ENCODE results near the gene MRPL12.

Gene MRPL12

GRCh38 chr17:81710514-81711308, 7.5 kb downstream of the MRPL12 start:
- Histone ChIP-seq H4K8ac (ENCODE audit: low read depth, low read length) (no peak overlapping the region), H3K23ac (ENCODE audit: low read length) (peak overlapping the region; percentile 80), H3K9ac (ENCODE audit: low read length) (peak overlapping the region; percentile 47), H3K18ac (ENCODE audit: low read length) (no peak overlapping the region), H3K79me1 (ENCODE audit: low read length) (peaks cover 3% of the 10 kb centered on the region), H3K4me1 (ENCODE audit: control insufficient read depth, low read depth, low read length) (peaks cover 6% of the 10 kb centered on the region), H4K5ac (ENCODE audit: low read length) (no peak overlapping the region), H3K4me3 (ENCODE audit: low read length) (no peak overlapping the region), H2AK5ac (ENCODE audit: low read length) (no peak overlapping the region), H3K79me2 (ENCODE audit: control insufficient read depth, insufficient read depth, low read length) (no peaks in the 10 kb centered on the region), H3K27me3 (ENCODE audit: insufficient read depth, low read length, poor library complexity) (no peaks in the 10 kb centered on the region), H3K36me3 (ENCODE audit: control insufficient read depth, insufficient read depth, low read length) (no peaks in the 10 kb centered on the region), H2BK120ac (ENCODE audit: low read depth, low read length) (no peak overlapping the region), H3K4ac (ENCODE audit: low read depth, low read length) (no peak overlapping the region), H3K27ac (ENCODE audit: low read depth, low read length) (no peak overlapping the region), H2BK15ac (replicated peaks; ENCODE audit: low read depth) (no peak overlapping the region), H2BK5ac (ENCODE audit: low read length) (no peak overlapping the region), H3K4me2 (ENCODE audit: low read length) (peak overlapping the region; percentile 2), H3K56ac (ENCODE audit: low read length) (peak overlapping the region; percentile 75)
- peak; percentile 51 for DNase-seq
- WGBS (ENCODE audit: extremely low coverage, insufficient coverage, low lambda C conversion rate): no CpG with 5 or more reads among the region's 29 CpGs

- no CpG with 5 or more reads among the region's 89 CpGs for whole genome bisulfite sequencing (ENCODE audit: extremely low coverage, insufficient coverage, low lambda C conversion rate)
These were observed 8.8 kb downstream of the MRPL12 start, which contains the start of gene SLC25A10 for GRCh38 chr17:81711814-81712467. TSS of gene SLC25A10 (plus strand) at chr17:81712284. CDS start at chr17:81712427, 143 bp downstream.

GRCh38 chr17:81712468-81713003, 9.4 kb downstream of the MRPL12 start:
- DNase-seq: peak; percentile 48
- peak overlapping the region; percentile 85 for H3K9ac ChIP-seq (ENCODE audit: low read length)
- no CpG with 5 or more reads among the region's 41 CpGs for WGBS (ENCODE audit: extremely low coverage, insufficient coverage, low lambda C conversion rate)
- no peak overlapping the region for H4K8ac ChIP-seq (ENCODE audit: low read depth, low read length)
- no peaks in the 10 kb centered on the region for H3K27me3 ChIP-seq (ENCODE audit: insufficient read depth, low read length, poor library complexity)
- H3K79me1 ChIP-seq (ENCODE audit: low read length): peaks cover 3% of the 10 kb centered on the region
- H3K18ac ChIP-seq (ENCODE audit: low read length): no peak overlapping the region
- H3K4ac ChIP-seq (ENCODE audit: low read depth, low read length): peak overlapping the region; percentile 71
- H3K23ac ChIP-seq (ENCODE audit: low read length): peak overlapping the region; percentile 7
- H3K27ac ChIP-seq (ENCODE audit: low read depth, low read length): no peak overlapping the region
- H2BK120ac ChIP-seq (ENCODE audit: low read depth, low read length): no peak overlapping the region
- H2BK5ac ChIP-seq (ENCODE audit: low read length): no peak overlapping the region
- no peak overlapping the region for H4K5ac ChIP-seq (ENCODE audit: low read length)
- peak overlapping the region; percentile 72 for H3K4me3 ChIP-seq (ENCODE audit: low read length)
- H3K4me2 ChIP-seq (ENCODE audit: low read length): peak overlapping the region; percentile 86
- H2AK5ac ChIP-seq (ENCODE audit: low read length): no peak overlapping the region
- no peak overlapping the region for H2BK15ac ChIP-seq (replicated peaks; ENCODE audit: low read depth)
- H3K36me3 ChIP-seq (ENCODE audit: control insufficient read depth, insufficient read depth, low read length): no peaks in the 10 kb centered on the region
- no peaks in the 10 kb centered on the region for H3K79me2 ChIP-seq (ENCODE audit: control insufficient read depth, insufficient read depth, low read length)
- peak overlapping the region; percentile 87 for H3K56ac ChIP-seq (ENCODE audit: low read length)
- peaks cover 6% of the 10 kb centered on the region for H3K4me1 ChIP-seq (ENCODE audit: control insufficient read depth, low read depth, low read length)

More at GRCh38 chr17:81711814-81712467, 8.8 kb downstream of the MRPL12 start, which contains the start of gene SLC25A10:
- Histone ChIP-seq H3K27ac (ENCODE audit: low read depth, low read length) (no peak within 1 kb of the TSS), H3K9ac (ENCODE audit: low read length) (peak within 1 kb of the TSS; percentile 85), H3K79me1 (ENCODE audit: low read length) (peaks cover 3% of the 10 kb centered on the region), H3K36me3 (ENCODE audit: control insufficient read depth, insufficient read depth, low read length) (no peaks in the 10 kb centered on the region), H3K4me2 (ENCODE audit: low read length) (peak within 1 kb of the TSS; percentile 86), H3K4me1 (ENCODE audit: control insufficient read depth, low read depth, low read length) (peaks cover 6% of the 10 kb centered on the region), H3K23ac (ENCODE audit: low read length) (peak within 1 kb of the TSS; percentile 80), H2BK120ac (ENCODE audit: low read depth, low read length) (no peak within 1 kb of the TSS), H3K56ac (ENCODE audit: low read length) (peak within 1 kb of the TSS; percentile 87), H3K4me3 (ENCODE audit: low read length) (peak within 1 kb of the TSS; percentile 72), H4K8ac (ENCODE audit: low read depth, low read length) (no peak within 1 kb of the TSS), H2BK15ac (replicated peaks; ENCODE audit: low read depth) (no peak within 1 kb of the TSS), H4K5ac (ENCODE audit: low read length) (no peak within 1 kb of the TSS), H2BK5ac (ENCODE audit: low read length) (no peak within 1 kb of the TSS), H2AK5ac (ENCODE audit: low read length) (no peak within 1 kb of the TSS), H3K27me3 (ENCODE audit: insufficient read depth, low read length, poor library complexity) (no peaks in the 10 kb centered on the region), H3K79me2 (ENCODE audit: control insufficient read depth, insufficient read depth, low read length) (no peaks in the 10 kb centered on the region), H3K18ac (ENCODE audit: low read length) (peak within 1 kb of the TSS; percentile 11), H3K4ac (ENCODE audit: low read depth, low read length) (peak within 1 kb of the TSS; percentile 71)
- peak; percentile 72 for DNase-seq

GRCh38 chr17:81713004-81713555, 9.9 kb downstream of the MRPL12 start:
- DNase-seq: no peak
- Histone ChIP-seq H3K4me1 (ENCODE audit: control insufficient read depth, low read depth, low read length) (peaks cover 6% of the 10 kb centered on the region), H4K5ac (ENCODE audit: low read length) (no peak overlapping the region), H4K8ac (ENCODE audit: low read depth, low read length) (no peak overlapping the region), H3K4ac (ENCODE audit: low read depth, low read length) (no peak overlapping the region), H3K36me3 (ENCODE audit: control insufficient read depth, insufficient read depth, low read length) (no peaks in the 10 kb centered on the region), H3K23ac (ENCODE audit: low read length) (no peak overlapping the region), H2AK5ac (ENCODE audit: low read length) (no peak overlapping the region), H3K79me1 (ENCODE audit: low read length) (peaks cover 3% of the 10 kb centered on the region), H3K56ac (ENCODE audit: low read length) (peak overlapping the region; percentile 87), H2BK120ac (ENCODE audit: low read depth, low read length) (no peak overlapping the region), H3K27ac (ENCODE audit: low read depth, low read length) (no peak overlapping the region), H3K79me2 (ENCODE audit: control insufficient read depth, insufficient read depth, low read length) (no peaks in the 10 kb centered on the region), H3K4me3 (ENCODE audit: low read length) (peak overlapping the region; percentile 72), H2BK5ac (ENCODE audit: low read length) (no peak overlapping the region), H3K18ac (ENCODE audit: low read length) (no peak overlapping the region), H2BK15ac (replicated peaks; ENCODE audit: low read depth) (no peak overlapping the region), H3K4me2 (ENCODE audit: low read length) (peak overlapping the region; percentile 86), H3K9ac (ENCODE audit: low read length) (peak overlapping the region; percentile 85), H3K27me3 (ENCODE audit: insufficient read depth, low read length, poor library complexity) (no peaks in the 10 kb centered on the region)
- no CpG with 5 or more reads among the region's 18 CpGs for WGBS (ENCODE audit: extremely low coverage, insufficient coverage, low lambda C conversion rate)

- DNase-seq: no peak
- no peak overlapping the region for H3K4me3 ChIP-seq (ENCODE audit: low read length)
- no CpG with 5 or more reads among the region's 36 CpGs for WGBS (ENCODE audit: extremely low coverage, insufficient coverage, low lambda C conversion rate)
These were observed 10.6 kb downstream of the MRPL12 start for GRCh38 chr17:81713556-81714411.

More at GRCh38 chr17:81713556-81714411, 10.6 kb downstream of the MRPL12 start:
- Histone ChIP-seq H3K9ac (ENCODE audit: low read length) (peak overlapping the region; percentile 85), H3K4ac (ENCODE audit: low read depth, low read length) (no peak overlapping the region), H4K8ac (ENCODE audit: low read depth, low read length) (no peak overlapping the region), H3K56ac (ENCODE audit: low read length) (peak overlapping the region; percentile 49), H2BK15ac (replicated peaks; ENCODE audit: low read depth) (no peak overlapping the region), H2BK5ac (ENCODE audit: low read length) (no peak overlapping the region), H3K18ac (ENCODE audit: low read length) (no peak overlapping the region), H3K79me1 (ENCODE audit: low read length) (peaks cover 3% of the 10 kb centered on the region), H3K79me2 (ENCODE audit: control insufficient read depth, insufficient read depth, low read length) (no peaks in the 10 kb centered on the region), H2AK5ac (ENCODE audit: low read length) (no peak overlapping the region), H3K27me3 (ENCODE audit: insufficient read depth, low read length, poor library complexity) (no peaks in the 10 kb centered on the region), H3K27ac (ENCODE audit: low read depth, low read length) (no peak overlapping the region), H3K4me2 (ENCODE audit: low read length) (no peak overlapping the region), H3K4me1 (ENCODE audit: control insufficient read depth, low read depth, low read length) (peaks cover 6% of the 10 kb centered on the region), H3K23ac (ENCODE audit: low read length) (peak overlapping the region; percentile 66), H4K5ac (ENCODE audit: low read length) (no peak overlapping the region), H3K36me3 (ENCODE audit: control insufficient read depth, insufficient read depth, low read length) (no peaks in the 10 kb centered on the region), H2BK120ac (ENCODE audit: low read depth, low read length) (no peak overlapping the region)
